ENCODE results near the gene CDK2.
"Not testable (repeated sequence)": the region's sequence is repeated elsewhere in the genome, so short reads cannot be mapped to it uniquely, and the experiment has no call there.

Gene CDK2

GRCh38 chr12:55979069-55979468 lies 12.4 kb downstream of the CDK2 start:
- no peak for DNase-seq (ENCODE audit: low read depth in 3 of 3)

DNA sequence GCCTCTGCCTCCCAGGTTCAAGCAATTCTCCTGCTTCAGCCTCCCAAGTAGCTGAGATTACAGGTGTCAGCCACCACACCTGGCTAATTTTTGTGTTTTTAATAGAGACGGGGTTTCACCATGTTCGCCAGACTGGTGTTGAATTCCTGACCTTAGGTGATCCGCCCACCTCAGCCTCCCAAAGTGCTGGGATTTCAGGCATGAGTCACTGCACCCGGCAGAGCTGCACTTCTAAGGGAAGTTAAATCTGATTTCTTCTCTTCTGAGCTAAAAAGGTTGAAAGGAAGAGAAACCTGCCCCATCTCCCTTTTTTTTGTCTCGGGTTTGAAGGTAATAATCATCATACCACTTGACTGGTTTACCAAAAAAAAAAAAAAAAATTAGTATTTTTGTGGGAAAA lies 15.3 kb downstream of the CDK2 start:
- not testable (repeated sequence) for DNase-seq (ENCODE audit: low read depth in 3 of 3)

DNA sequence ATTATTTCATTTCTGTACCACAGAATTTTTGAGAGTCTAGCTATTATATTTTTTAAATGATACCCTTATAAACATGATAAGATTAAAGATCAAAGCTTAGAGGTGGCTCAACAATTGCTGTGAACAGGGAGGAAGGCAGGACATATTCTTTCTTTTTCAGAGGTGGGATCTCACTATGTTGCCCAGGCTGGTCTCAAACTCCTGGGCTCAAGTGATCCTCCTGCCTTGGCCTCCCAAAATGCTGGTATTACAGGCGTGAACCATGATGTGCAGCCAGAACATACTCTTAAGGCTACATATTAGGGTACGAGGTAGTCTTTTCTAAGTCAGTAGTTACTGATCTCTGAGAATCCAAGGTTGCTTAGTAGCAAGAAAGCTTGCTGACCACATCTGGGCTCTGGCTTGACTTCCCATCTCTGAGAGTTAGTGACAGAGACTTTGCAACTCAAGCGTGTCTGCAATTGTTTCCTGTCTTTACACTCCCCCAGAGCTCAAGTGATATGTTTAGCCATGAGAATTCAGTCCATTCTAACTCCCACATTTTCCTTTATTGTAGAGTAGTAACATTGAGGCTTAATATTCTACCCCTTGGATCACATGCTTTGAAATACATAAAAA lies 15.8 kb downstream of the CDK2 start:
- no peak for DNase-seq (ENCODE audit: low read depth in 3 of 3)

- no peak for DNase-seq (ENCODE audit: low read depth in 3 of 3)
Observed at GRCh38 chr12:55983232-55983842, 16.7 kb downstream of the CDK2 start.

DNA sequence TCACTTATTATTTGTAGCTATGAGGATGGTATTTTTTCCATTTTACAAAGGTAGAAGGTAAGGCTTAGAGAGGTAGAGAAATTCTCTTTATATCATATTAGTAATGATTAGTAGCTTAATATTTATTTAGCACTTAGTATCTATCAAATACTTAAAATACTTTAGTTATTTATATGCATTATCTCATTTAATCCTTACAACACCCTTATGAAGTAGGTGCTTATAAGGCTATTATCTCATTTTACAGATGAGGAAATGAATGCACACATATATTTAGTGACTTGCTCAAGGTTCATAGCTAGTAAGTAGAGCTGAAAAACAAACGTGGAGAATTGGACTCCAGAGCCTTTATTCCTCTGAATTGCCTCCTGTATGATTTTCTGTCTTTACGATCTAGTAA lies 18.2 kb downstream of the CDK2 start:
- DNase-seq (ENCODE audit: low read depth in 3 of 3), result no peak

DNA sequence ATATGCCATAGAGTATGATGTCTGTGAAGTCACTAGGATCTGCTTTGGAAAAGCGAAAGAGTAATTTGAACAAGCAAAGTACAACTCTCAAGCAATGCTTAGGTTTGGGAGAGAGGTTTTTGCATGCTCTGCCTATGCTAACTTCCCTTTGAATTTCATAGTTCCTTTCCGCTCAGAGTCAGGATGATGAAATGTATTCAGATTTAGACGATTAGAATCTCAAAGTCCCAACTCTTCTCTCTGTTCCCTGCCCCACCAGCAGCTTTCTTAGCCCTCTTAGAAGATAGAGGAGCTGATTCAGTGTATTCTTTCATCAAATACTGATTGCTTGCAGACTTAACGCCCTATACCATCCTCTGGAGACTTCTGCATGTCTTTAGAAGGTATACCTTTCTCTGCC lies 18.7 kb downstream of the CDK2 start:
- no peak for DNase-seq (ENCODE audit: low read depth in 3 of 3)

DNA sequence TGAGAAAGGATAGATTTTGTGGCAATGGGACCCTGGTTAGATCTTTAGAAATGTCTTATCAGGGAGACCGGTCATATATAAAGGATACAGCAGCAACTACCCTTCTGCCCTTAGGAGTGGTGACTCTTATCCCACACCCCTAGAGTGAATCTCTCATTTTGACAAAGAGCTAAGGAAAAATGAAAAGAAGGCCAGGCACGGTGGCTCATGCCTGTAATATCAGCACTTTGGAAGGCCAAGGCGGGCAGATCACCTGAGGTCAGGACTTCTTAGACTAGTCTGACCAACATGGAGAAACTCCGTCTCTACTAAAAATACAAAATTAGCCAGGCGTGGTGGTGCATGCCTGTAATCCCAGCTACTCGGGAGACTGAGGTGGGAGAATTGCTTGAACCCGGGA lies 19.3 kb downstream of the CDK2 start:
- DNase-seq (ENCODE audit: low read depth in 3 of 3), result not testable (repeated sequence)

GRCh38 chr12:55991110-55991509 lies 24.5 kb downstream of the CDK2 start:
- DNase-seq (ENCODE audit: low read depth in 3 of 3), result no peak

GRCh38 chr12:55993230-55993853 lies 26.7 kb downstream of the CDK2 start:
- DNase-seq (ENCODE audit: low read depth in 3 of 3), result no peak

DNA sequence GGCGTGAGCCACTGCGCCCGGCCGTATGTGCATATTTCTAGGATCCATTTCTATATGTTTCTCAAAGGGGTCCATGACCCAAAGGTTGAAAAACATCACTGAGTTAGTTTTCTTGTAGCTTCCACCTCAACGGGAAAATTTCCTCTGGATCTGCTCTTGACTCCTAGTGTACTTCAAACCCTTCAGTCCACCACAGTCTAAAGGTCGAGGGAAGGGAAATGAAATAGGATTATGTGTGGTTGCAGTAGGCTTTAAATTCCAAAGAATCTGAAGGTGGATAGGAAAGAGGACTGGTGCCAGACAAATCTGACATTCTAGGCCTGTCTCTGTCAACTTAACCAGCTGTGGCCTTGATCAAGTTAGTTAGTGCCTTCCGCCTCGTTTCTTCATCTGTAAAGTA lies 28.7 kb downstream of the CDK2 start:
- no peak for DNase-seq (ENCODE audit: low read depth in 3 of 3)

GRCh38 chr12:55996201-55996714 lies 29.6 kb downstream of the CDK2 start:
- peak in 2 of 3 experiments; percentile 35 to 46 for DNase-seq (ENCODE audit: low read depth in 3 of 3)

GRCh38 chr12:55996715-55997534 lies 30.3 kb downstream of the CDK2 start, which contains the start of gene SUOX:
TSS of gene SUOX (plus strand) at chr12:55997276. CDS start at chr12:56002222, 4,946 bp downstream.
- DNase-seq (ENCODE audit: low read depth in 3 of 3), result no peak

GRCh38 chr12:55997535-55997859 lies 30.9 kb downstream of the CDK2 start:
- no peak for DNase-seq (ENCODE audit: low read depth in 3 of 3)

- not testable (repeated sequence) for DNase-seq (ENCODE audit: low read depth in 3 of 3)
Observed at GRCh38 chr12:55999522-55999921, 32.9 kb downstream of the CDK2 start.

- not testable (repeated sequence) for DNase-seq (ENCODE audit: low read depth in 3 of 3)
Observed at GRCh38 chr12:55999999-56000540, 33.4 kb downstream of the CDK2 start.

- DNase-seq (ENCODE audit: low read depth in 3 of 3), result no peak
Observed at GRCh38 chr12:56001487-56002100, 35.0 kb downstream of the CDK2 start.

- DNase-seq (ENCODE audit: low read depth in 3 of 3), result not testable (repeated sequence)
Observed at GRCh38 chr12:56003376-56003775, 36.7 kb downstream of the CDK2 start.

DNA sequence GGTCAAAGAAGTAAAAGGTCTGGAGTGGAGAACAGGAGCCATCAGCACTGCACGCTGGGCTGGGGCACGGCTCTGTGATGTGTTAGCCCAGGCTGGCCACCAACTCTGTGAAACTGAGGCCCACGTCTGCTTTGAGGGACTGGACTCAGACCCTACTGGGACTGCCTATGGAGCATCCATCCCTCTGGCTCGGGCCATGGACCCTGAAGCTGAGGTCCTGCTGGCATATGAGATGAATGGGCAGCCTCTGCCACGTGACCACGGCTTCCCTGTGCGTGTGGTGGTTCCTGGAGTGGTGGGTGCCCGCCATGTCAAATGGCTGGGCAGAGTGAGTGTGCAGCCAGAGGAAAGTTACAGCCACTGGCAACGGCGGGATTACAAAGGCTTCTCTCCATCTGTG lies 37.6 kb downstream of the CDK2 start:
- no peak for DNase-seq (ENCODE audit: low read depth in 3 of 3)

GRCh38 chr12:56007564-56008559 lies 41.2 kb downstream of the CDK2 start:
- peak; percentile 57 to 65 (median 61) for DNase-seq (ENCODE audit: low read depth in 3 of 3)

GRCh38 chr12:56010111-56010570 lies 43.5 kb downstream of the CDK2 start:
- no peak for DNase-seq (ENCODE audit: low read depth in 3 of 3)

All from stimulated activated CD4-positive, alpha-beta T cell treated with anti-CD3 and anti-CD28 coated beads, TNF-alpha, amount 100 ng/mL, for 4 hours (primary cell).